ENCODE measurements around the gene BCAP31.
"Not testable (repeated sequence)": the region's sequence is repeated elsewhere in the genome, so short reads cannot be mapped to it uniquely, and the experiment has no call there.

Gene BCAP31

DNA sequence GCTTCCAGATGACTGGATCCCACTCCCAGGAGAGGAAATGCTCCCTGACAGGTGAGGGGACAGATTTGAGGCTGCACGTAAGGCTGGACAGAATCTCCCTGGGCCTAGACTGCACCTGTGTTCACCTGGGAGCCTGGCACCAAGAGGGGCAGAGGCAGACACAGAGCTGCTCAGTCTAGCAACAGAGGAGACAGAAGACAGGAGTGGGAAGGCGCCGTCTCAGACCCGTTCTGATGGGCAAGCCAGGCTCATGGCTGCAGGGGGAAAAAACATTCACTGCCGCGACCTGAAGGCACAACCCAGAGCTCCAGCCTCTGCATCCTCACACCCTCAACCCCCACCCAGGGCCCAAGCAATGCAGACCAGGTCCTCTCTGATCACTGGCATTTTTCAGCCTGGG is 16.8 kb downstream of the BCAP31 start:
- no peak for DNase-seq

- DNase-seq = no peak
Measured at GRCh38 chrX:153706799-153707198, 17.4 kb downstream of the BCAP31 start.

GRCh38 chrX:153705403-153706060 is 18.7 kb downstream of the BCAP31 start:
- not testable (repeated sequence) for DNase-seq

DNA sequence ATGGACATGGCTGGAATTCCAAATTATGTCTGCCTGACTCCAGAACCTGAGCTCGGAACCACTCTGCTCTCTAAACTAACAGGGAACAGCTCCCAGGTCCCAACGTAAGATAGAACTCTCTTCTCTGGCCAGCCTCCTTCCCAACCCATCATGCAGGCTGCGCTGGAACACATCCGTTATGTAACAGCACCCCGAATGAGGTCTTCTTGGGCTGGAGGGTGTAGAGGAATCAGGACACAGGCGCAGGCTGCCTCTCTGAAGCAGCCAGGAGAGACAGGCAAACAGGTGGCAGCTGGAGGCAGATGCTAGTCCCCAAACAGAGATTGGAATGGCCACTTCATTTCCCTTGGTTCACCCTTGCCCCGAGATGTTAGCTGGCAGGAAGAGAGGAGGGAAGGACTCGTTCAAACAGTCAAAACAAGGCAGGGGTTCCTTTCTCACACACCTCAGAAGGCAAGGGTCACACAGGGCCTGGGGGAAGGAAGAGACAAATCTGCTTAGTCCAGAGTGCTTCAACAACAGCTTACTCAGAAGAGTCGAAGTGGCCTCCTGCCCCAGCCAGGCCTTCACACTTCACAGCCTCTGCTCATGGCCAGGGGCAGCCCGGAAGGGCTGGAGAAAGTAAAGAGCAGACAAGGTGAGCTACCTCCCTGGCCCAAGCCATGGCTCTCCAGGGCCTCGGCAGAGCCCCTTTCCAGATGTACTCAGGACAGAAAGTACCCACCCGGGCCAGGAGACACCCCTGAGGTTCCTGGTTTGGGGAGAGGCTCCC is 19.4 kb downstream of the BCAP31 start:
- DNase-seq = not testable (repeated sequence)

DNA sequence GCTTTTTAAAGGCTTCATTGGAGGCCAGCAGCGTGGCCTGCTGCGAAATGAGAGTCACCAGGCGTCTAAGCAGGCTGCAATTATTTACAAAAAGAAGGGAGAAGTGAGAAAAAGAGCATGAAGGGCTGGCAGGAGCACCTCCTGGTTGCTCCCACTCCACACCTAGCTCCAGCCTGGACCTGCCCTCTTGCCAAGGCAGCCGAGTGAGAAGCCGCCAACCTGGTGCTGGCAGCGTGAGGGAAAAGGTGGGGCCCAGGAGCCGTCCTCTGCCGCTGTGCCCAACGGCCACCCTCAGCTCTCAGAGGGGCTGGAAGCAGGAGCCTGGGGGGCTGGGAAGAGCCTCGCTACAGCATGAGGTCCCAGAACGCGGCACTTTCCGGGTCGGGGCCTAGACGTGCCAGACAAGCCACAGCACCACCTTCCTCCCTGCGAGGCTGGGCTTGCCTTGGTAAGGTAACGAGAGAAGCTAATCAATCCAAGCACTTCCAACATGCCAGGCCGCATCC is 20.1 kb downstream of the BCAP31 start:
- no peak for DNase-seq

DNA sequence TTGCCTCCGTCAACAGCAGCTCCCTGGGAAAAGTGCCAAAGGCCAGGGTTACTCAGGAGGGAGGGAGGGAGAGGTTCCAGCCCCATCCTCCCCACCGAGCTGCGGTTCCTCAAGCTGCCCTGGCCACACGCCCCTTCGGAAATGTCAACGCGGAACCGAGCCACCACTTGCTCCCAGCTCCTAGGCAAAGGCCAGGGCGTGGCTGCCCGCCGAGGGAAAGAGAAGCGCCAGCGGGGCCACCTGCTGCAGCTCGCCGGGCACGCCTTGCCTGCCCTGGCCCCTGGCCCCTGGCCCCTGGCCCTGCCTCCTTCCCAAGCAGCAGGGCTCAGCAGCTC is 21.2 kb downstream of the BCAP31 start:
- DNase-seq = no peak

- no peak for DNase-seq
Measured at GRCh38 chrX:153702336-153703035, 21.7 kb downstream of the BCAP31 start.

- DNase-seq = no peak
Measured at GRCh38 chrX:153701706-153702105, 22.5 kb downstream of the BCAP31 start.

- no peak for DNase-seq
Measured at GRCh38 chrX:153700967-153701366, 23.2 kb downstream of the BCAP31 start.

- DNase-seq = no peak
Measured at GRCh38 chrX:153700376-153700945, 23.7 kb downstream of the BCAP31 start.

DNA sequence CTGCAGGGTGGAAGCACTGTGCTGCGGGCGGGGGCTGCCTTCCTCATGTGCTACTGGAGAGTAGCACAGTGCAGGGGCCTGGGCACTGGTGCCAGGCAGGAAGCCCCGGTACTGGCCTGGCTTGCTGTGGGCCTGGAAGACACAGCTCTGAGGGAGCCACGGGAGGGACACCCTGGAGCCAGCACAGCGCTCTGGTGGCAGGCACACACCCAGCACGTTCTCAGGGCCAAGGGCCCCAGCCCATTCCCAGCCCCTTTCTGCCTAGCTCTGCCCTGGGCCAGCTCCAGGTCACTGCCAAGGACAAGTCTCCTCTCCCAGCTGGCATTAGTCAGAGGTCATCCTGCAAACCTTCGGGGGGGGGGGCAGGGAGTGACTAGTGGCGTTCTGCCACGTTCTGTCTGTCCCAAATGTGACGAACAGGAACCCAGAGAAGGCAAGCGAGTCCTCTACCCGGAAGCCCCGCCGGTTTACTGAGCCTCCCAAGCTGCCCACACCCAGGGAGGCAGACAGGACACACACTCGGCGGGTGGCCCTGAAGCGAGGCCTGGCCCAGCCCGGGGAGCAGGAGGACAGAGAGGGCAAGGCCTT is 24.3 kb downstream of the BCAP31 start:
- DNase-seq = not testable (repeated sequence)

DNA sequence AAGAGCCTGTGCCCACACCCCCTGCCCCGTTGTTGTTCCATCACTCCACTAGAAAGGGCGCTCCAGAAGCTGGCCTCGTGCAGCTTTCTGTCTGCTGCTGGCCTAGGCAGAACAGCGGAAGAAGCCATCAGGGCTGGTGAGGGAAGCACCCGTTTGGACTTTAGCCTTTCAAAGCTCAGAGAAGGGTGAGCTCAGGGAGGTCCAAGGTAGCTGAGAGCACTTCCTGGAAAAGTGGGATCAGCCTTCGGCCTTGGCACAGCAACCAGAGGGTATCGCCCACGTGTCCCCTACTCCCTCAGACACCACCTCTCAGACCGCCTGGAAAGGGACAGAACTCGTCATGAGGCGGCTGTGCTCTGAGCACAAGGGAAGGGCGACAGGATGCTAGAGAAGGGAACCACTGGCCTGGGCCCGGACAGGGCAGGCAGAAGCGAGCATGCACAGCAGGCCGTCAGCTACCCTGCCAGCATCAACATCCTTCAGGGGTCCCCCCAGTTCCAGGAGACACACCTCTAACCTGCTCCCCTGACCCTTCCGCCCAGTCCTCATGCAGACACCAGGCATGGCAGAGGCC is 24.9 kb downstream of the BCAP31 start:
- DNase-seq = not testable (repeated sequence)

DNA sequence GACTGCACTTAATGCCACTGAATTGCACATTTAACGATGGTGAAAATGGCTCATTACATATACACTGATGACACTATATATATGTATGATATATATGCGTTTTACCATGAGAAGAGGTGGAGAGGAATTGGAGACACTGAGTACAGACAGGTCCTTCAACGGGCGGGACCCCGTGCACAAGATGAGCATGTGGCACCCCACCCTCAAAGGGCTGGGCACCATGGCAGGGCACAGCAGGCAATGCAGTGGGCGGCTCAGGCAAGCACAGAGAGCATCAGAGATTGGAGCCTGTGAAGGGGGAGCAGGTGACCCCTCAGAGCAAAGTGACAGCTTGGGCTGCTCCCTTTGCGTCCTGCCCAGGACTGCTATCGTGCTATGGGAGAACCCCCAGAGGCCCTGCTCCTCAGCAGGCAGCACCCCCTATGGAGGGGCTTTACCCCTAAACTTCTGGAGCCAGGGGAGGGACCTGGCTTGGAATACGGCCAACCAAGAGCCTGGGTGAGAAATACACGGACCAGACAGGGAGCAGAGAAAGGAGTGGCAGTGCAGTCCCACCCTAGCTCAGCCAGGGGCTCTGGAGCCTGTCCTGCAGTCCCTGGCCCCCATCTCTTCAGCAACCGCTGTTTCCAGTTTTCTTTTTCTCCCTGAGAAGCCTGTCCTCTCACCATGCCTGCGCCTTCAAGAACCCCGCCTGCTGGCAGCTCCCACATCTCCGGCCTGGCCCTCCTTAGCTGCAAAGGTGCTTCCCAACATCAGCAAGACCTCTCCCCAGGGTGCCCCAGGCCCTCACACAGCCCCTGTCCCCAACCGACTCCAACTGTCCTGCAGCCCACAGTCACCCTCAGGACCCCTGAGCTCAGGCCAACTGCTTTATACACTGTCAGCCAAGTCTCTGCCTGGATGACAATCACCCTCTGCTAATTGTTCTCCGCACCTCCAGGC is 26.0 kb downstream of the BCAP31 start:
- no peak for DNase-seq

GRCh38 chrX:153696986-153697722 is 27.0 kb downstream of the BCAP31 start:
- not testable (repeated sequence) for DNase-seq

DNA sequence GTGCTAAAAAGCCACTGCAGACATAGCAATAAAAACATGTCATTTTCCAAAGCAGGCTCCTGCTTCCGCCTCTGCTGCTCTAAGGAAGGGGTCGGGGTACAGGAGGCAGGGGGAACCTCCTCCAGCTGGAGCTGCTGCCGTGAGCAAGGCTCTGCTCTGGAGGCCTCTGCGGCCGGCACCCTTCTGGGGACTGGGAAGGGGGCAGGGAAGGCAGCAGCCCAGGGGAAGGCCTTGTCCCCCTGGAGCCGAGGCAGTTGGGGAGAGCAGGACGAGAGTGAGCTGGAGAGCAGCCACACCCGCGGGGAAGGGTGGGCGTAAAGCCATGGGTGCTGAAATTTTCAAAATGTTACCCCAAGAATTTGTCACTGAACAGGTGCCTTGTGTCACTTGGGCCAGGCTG is 27.6 kb downstream of the BCAP31 start:
- not testable (repeated sequence) for DNase-seq

GRCh38 chrX:153696100-153696499 is 28.1 kb downstream of the BCAP31 start:
- no peak for DNase-seq

GRCh38 chrX:153694687-153695270 is 29.4 kb downstream of the BCAP31 start:
- DNase-seq = no peak

- not testable (repeated sequence) for DNase-seq
Measured at GRCh38 chrX:153694256-153694655, 29.9 kb downstream of the BCAP31 start.

DNA sequence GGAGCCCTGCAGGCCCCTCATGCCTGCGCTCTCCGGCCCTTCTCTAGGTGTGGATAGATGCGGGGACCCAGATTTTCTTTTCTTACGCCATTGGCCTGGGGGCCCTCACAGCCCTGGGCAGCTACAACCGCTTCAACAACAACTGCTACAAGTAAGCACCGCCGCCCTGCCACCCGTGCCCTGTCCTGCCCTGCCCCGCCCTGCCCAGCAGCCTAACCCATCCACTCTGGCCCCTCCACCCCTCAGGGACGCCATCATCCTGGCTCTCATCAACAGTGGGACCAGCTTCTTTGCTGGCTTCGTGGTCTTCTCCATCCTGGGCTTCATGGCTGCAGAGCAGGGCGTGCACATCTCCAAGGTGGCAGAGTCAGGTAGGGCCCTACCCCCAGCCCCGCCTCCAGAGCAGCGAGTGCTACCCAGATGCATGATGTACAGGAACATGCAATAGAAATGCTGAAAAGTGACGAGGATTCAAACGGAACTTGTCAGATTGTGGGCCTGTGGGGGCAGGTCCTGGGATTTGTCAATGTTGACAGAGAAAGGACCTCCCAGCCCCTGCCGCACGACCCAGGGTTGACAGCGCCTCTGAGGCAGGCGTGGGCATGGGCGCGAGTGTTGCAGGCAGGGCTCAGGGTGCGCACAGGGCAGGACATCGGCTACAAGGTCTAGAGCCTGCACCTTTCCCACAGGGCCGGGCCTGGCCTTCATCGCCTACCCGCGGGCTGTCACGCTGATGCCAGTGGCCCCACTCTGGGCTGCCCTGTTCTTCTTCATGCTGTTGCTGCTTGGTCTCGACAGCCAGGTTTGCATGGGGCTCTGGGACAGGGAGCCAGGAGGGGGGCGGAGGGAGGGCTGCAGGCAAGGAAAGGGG is 30.7 kb downstream of the BCAP31 start:
- DNase-seq = no peak
